UCSD-AML1 (cell line): Measurements from ENCODE around the gene RBFOX2.

Experiments used
- DNase-seq: peaks from one replicate; lab custom pipeline; 2025; ENCODE audit not compliant: unreplicated experiment; lab: John Stamatoyannopoulos, UW

The RBFOX2 gene

GRCh38 chr22:35978201-35978600 lies 50.4 kb downstream of the RBFOX2 start:
- DNase-seq, result no peak

GRCh38 chr22:35977136-35977535 lies 51.5 kb downstream of the RBFOX2 start:
- DNase-seq, result no peak

- no peak for DNase-seq
Observed at GRCh38 chr22:35973388-35973787, 55.2 kb downstream of the RBFOX2 start.

GRCh38 chr22:35972559-35972958 lies 56.1 kb downstream of the RBFOX2 start:
- DNase-seq, result no peak

GRCh38 chr22:35971456-35972119 lies 57.0 kb downstream of the RBFOX2 start:
- DNase-seq, result no peak

GRCh38 chr22:35970616-35971455 lies 57.8 kb downstream of the RBFOX2 start:
- DNase-seq, result no peak

- no peak for DNase-seq
Observed at GRCh38 chr22:35967046-35967397, 61.6 kb downstream of the RBFOX2 start.

GRCh38 chr22:35966314-35967045 lies 62.1 kb downstream of the RBFOX2 start:
- DNase-seq, result no peak

- DNase-seq, result no peak
Observed at GRCh38 chr22:35963237-35963810, 65.3 kb downstream of the RBFOX2 start.

- DNase-seq, result no peak
Observed at GRCh38 chr22:35961480-35962295, 66.9 kb downstream of the RBFOX2 start.

GRCh38 chr22:35960854-35961253 lies 67.8 kb downstream of the RBFOX2 start:
- no peak for DNase-seq

- DNase-seq, result no peak
Observed at GRCh38 chr22:35959121-35959800, 69.4 kb downstream of the RBFOX2 start.

- DNase-seq, result no peak
Observed at GRCh38 chr22:35958334-35958733, 70.3 kb downstream of the RBFOX2 start.

- no peak for DNase-seq
Observed at GRCh38 chr22:35957589-35957988, 71.0 kb downstream of the RBFOX2 start.

- DNase-seq, result no peak
Observed at GRCh38 chr22:35956850-35957249, 71.8 kb downstream of the RBFOX2 start.

GRCh38 chr22:35955546-35955945 lies 73.1 kb downstream of the RBFOX2 start:
- DNase-seq, result no peak

- no peak for DNase-seq
Observed at GRCh38 chr22:35952576-35952975, 76.0 kb downstream of the RBFOX2 start.

- DNase-seq, result no peak
Observed at GRCh38 chr22:35950262-35950661, 78.4 kb downstream of the RBFOX2 start.

GRCh38 chr22:35949243-35949642 lies 79.4 kb downstream of the RBFOX2 start:
- DNase-seq, result no peak

- DNase-seq, result no peak
Observed at GRCh38 chr22:35947794-35948425, 80.7 kb downstream of the RBFOX2 start.
